Activated CD8-positive, alpha-beta memory T cell treated with anti-CD3 and anti-CD28 coated beads, Interleukin-2, amount 50 U/mL, for 48 hours (primary cell): ENCODE data around the gene CLMP.
"Not testable (repeated sequence)": the region's sequence is repeated elsewhere in the genome, so short reads cannot be mapped to it uniquely, and the experiment has no call there.

Source experiments
- DNase-seq: peaks from one replicate; pipeline ENCODE4 v3.0.0-alpha.2; 2020

CLMP gene

DNA sequence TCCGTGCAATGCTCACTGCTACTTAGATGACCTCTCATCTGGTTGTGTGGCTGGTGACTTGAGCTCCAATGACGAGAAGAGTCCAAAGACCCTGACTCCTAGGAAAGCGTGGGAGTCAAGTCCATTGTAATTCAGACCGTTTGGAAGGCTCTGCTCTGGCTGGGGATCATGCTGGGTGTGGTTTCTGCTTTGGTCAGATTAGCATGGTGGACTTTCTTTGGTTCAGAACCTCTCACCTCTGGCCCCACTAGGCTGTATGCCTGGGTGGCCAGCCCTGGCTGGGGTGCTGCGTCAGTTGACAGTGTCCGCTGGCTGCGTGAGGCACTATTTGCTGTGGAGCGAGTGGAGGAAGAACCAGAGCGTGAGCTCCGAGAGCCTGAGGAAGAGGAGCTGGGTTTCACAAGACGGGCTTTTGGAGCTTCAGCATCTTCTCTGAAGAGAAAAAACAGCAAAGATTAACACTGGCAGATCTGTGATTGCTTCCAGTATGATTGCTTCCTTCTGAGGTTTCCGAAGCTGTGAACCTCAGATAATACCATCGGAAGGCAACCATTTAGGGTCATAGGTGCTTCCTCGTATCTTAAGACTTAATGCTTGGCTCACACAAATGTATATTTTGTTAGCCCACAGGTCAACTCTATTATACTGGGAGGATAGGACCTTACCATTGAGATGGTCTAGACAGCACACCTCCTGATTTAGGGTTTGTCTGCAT lies 121.5 kb downstream of the CLMP start:
- DNase-seq = no peak

DNA sequence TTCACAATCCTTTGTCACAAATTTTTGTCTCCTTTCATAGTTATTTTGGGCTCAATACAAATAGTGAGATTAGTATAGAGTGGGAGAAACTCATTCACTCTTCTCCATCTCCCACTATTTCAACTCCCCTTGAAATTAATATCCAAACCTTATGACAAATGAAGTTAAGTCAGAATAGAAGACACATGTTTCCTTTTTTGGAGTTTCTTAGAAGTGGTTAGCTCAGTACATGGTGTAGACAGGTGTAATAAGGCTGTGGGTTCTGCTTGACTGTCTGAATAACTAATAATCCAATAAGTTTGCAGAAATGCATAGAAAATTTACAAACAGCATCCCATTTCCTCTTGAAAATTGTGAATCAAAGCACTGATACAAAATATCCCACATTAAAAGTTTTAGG lies 122.3 kb downstream of the CLMP start:
- no peak for DNase-seq

DNA sequence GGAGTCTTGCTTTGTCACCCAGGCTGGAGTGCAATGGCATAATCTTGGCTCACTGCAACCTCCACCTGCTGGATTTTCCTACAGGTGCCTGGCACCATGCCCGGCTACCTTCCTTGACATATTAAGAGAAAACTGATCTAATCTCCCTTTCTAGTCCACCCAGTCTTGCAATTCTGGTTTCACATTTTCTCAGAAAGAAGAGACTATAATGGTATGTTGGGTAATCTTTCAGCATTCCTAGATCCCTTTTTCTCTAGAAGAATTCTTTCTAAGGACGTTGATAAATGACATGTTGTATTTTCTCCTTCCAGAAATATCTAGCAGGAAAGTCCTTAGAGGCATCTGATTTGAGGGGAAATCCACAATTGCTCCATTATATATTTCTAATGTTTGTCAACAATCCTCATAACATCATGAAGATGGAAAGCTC lies 122.7 kb downstream of the CLMP start:
- DNase-seq = no peak

DNA sequence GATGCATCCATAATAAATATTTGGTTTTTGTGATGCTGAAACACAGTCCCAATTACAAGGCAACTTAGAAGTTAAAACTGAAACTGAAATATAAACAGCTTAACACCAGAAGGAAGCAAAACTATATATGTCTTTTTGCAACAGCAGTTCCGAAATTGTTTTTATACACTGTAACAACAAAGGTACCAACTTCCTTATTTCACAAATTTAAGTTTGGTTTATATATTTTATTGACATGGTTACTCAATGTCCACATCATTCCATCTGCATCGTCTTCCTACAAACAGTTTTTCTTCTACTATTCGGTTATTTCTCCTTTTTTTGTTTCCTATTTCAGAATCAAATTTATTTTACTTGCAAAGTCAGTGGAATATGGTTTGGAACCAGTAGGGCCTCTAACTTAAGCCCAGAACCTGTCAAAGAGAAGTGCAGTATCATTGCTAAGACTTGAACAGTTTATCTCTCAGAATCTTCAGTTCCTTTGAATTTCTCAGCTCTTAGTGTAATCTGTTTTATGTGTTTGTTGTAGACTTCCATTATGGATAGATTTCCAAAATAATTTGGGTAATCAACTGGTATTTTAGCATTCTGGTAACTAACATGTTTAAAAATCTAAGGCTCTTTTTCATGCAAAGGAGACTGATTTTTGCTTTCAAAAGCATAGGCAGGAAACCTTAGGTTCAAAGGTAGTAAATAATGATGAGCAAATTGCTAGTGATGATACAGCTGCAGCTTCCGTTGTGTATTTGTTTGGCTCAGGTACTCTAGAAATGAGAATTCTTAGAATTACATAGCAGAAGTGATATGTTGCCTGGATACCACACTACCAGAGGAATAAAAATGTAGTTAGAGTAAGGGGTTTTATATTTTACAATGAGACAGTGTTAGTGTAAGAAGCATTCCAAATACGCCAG lies 124.9 kb downstream of the CLMP start:
- no peak for DNase-seq

DNA sequence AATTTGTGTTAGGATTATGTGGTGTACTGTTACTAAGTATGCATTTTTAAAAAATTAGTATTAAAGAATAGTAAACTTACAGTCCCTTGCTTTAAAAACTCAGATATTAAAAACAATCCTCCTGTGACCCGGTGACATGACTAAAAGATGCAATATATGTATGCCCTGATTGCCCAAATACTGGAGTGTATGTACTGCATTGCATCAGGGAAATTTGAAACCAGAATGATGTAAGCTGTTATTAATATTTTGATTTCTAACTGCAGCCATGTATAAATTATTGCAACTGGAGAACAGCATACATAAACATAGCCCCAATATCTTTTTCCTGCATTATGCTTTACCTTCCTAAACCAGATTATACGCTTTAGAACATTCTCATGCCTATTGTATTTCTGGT lies 129.4 kb downstream of the CLMP start:
- no peak for DNase-seq

DNA sequence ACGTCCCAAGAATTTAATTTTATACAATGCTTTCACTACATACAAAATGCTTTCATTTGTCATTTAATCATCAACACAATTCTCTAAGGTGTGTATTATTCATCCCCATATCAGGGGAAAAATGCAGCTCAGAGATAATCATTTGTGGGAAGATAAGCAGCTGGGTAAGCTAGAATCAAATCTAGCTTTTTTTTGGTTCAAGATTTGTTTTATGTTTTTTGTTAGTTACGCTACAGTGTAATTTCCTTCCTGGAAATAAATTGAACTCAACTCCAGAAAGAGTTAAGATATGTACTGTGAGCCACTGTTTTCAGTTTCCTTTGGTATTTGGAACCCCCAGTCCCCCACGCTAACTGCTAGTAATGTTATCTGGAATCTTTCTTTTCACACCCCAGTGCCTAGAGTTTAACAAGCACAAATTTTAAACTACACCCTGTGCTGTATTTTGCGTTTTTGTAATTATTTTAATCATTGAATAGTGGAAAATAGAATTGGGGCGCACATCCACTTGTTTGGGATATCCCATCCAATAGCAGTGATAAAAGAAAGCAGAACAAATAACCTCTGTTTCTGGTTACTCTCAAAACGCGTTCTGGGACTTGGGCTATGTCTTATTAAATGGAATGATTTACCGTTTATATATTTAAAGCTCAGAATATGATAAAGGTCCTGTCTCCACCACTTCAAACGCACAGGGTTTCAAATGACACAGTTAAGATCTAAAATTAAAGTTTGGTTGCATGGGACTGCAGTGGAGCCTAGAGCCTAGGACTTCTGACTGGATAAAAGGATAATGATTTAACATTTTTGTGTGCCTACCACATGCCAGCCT lies 131.0 kb downstream of the CLMP start:
- no peak for DNase-seq

DNA sequence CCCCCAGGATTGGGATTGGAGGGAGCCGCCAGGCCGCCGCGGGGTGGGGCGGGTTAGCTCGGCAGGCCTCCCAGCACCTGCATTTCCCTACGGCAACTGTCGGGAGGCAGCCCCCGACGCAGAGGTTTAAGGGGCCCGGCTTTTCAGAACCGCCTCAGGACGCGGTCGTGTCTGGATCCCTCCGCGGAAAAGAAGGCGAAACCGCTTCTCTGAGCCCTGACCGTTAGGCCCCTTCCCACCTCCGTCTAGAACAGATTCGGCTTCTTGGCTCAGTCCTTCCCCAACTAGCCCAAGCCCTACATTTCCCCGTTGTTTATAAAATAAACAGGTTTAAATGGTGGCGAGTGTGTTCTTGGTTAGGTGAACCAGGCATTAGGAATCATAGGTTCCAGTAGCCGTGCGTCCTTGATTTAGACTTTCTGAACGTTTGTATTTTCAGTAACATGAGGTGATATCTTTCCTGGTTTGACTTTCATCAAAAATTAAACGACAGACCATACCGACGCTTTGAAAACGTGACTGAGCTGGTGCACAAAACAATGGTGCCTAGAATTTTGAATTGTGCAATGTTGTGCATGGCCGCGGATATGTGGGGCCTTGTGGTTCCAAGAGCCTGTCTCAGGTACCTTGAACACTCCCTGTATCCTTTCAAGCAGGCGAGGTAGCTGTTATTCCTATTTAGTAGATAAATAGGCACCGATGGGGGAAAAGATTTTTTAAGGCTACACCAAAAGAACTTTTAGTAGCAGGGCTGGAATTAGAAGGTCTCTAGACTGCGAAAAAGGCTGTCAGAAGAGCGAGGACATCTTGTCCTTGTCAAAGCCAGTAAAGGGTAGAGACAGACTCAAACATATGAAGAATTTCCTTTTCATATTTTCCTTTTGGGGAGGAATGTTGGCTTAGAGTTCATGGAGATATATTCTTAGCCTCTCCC lies 131.9 kb downstream of the CLMP start:
- peak; percentile 66 for DNase-seq

DNA sequence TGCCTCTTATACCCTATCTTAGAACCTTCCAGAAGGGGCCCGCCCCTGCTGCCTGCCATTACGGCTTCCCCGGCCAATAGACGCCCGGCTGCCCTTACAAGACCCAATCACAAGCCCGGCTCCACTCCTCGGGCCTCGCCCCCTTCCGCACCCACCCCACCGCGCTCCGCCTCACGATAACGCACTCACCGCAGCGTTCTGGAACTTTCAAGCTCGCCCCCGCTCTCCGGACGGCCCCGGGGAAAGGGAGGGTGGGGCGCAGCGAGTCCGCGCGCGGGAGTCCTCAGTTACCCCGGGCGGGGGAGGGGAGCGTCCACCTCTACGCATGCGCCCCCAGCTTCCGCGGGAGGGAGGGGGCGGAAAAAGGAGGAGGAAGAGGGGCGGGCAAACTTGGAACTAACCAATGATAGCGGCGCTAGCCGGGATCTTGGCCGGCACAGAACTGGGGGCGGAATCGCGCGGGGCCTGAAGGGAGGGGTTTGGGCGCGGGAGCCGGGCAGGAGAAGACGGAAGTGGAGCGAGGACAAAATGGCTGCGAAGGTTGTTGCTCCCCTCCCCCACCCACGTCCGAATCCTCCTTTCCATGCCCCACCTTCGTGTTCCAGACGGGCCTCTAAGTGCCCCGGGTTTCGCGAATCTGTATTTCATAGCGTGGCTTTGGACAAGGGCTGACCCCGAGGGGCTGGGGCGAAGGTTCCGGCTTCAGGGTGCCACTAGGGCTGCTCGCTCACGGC lies 132.7 kb downstream of the CLMP start:
- DNase-seq = peak; percentile 99

DNA sequence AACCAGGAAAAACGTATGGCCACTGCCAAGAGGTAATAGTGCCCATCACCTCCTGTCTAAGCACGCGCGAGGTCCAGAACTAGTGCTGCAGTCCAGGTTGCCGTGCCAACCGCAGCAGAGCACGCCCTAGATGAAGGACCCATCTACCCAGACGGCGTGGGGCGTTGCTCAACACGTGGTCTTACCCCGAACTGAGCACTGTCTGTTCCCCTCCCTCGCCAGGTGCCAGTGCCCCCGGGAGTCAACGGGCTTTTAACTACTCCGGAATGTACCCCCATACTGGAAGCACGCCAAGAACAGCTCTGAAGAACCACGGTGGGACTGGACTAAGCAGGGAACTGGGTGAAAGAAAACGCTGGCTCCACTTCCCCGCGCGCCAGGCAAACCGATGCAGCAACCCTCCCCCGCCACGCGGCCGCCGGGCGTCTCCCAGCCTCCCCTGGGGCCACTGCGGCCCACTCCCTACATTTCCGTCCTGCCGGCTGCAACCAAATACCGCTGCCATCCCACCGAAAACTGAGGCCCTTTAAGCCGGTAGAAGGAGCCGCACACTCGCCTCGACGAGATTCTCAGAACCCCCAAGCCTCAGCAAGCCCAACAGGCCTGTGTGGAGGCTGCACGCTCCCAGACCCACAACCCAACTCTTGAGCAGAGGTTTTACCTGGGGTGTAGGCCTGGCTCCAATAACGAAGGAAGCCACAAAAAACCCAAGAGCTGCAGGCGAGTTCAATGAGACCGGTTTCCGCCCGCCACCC lies 133.5 kb downstream of the CLMP start, which contains the start of gene HSPA8:
Gene HSPA8, minus strand, starts transcription at position 734 of the 755 bp plus-strand sequence. CDS start 812 bp downstream, outside the sequence.
- DNase-seq = peak; percentile 88

DNA sequence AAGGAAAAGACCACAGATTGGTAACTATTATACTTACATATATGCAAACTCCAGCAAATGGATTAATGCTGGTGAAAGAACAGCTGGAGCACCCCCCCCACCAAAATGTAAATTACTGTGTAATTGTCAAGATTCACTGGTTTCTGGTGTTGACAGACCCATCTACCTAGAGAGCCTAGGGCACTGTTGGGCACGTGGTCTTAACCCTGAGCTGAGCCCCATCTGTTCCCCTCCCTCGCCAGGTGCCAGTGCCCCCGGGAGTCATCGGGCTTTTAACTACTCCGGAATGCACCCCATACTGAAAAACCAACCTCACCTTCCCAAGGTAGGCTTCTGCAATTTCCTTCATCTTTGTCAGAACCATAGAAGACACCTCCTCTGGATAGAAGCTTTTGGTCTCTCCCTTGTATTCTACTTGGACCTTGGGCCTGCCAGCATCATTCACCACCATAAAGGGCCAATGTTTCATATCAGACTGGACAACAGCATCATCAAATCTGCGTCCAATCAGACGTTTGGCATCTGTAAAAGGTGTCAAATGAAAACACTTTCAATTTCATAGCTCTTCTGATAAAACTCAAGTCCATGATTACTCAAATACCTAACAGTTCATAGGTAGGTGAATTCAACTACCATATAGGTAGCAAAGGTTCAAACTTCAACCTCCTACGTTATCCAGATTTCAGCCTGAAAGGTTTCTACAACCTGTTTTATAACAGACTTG lies 134.6 kb downstream of the CLMP start:
- DNase-seq = peak; percentile 73

DNA sequence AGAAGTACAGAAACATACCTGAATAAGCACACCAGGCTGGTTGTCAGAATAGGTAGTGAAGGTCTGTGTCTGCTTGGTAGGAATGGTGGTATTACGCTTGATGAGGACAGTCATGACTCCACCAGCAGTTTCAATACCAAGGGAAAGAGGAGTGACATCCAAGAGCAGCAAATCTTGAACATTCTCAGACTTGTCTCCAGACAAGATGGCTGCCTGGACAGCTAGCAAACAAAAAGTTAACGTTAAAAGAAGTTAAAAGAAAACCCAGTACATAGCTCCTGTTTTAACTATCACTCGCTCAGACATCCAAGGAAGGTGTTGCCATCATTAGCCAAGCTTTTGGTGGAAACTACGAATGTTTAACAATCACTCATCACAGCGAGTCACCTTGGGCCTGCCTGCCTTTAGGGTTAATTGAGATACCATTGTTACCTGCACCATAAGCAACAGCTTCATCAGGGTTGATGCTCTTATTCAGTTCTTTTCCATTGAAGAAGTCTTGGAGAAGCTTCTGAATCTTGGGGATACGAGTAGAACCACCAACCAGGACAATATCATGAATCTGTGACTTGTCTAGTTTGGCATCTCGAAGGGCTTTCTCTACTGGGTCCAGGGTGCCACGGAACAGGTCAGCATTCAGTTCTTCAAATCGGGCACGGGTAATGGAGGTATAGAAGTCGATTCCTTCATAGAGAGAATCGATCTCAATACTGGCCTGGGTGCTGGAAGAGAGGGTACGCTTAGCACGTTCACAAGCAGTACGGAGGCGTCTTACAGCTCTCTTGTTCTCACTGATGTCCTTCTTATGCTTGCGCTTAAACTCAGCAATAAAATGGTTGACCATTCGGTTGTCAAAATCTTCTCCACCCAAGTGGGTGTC lies 135.8 kb downstream of the CLMP start:
- DNase-seq = not testable (repeated sequence)

DNA sequence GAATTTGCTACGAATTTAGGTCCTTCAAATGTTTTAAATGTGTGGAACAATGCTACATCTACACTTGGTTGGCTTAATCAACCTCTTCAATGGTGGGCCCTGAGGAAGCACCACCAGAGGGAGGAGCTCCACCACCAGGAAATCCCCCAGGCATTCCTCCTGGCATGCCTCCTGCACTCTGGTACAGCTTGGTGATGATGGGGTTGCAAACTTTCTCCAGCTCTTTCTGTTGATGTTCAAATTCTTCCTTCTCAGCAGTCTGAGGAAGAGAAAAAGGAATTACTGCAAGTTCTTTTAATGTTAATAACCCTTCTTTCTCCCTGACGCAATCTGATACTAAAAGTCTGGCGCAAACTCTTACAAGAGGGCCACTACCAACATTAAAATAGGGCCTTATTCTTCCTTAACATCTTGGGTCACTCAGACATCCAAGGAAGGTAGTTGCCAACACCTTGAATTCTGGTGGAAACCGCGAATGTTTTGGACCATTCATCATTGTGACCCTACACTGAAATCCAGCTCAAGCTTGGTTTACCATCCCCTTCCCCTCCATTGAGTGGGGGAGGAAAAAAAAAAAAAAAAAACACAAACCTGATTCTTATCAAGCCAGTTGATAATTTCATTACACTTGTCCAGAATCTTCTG lies 137.3 kb downstream of the CLMP start:
- DNase-seq = no peak

DNA sequence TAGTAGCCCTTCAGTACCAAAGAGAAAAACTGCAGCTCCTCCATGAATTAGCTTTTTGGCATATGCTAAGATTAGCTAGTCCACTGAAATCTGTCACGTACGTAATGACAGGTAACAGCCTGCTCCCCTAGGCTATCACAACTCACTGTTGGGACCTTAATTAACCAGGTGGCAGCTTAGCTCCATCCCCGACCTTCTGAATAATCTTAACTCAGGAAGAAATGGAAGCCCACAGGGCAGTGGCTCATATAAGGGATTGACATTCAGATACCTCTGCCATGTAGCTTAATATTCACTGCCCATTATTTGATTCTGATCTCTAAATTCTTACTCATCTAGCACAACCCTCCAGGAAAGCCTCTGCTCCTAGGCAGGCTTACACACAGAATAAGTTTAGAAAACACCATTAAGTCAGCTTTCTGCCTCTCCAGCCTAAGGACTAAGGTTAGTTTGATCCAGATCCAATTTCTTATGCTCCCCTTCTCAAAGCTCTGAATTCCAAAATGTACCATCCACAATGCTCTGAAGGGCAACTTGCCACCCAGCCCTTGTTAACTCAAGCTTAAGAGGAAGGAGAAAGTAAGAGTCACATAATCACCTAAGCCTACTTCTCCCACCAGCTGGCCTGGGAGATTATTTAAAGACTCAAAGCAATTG lies 138.1 kb downstream of the CLMP start:
- DNase-seq = no peak

DNA sequence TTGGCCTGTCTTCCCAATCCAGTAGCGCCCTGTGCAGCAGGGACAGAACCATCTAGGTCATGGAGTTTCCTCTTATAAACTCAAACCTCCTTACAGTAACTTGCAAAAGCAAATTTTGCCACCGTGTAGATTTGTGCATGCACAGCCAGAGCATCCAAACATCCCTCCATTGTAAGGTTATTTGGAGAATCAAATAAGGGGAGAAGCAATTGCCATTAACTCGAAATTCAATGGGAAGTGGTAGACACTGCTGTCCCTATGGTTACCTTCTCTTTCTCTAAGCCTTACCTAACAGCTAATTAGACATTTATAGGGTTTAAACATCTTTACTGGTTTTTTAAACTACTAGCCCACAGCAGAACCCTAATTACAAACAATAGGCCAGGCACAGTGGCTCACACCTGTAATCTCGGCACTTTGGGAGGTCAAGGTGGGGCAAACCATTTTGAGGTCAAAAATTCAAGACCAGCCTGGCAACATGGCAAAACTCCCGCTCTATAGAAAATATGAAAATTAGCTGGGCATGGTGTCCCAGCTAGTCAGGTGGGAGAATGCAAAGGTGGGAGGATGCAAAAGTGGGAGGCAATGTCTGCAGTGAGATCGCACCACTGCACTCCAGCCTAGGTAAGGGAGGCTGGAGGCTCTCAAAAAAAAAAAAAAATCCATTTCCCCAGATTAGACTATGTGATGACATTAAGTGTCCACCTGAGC lies 139.7 kb downstream of the CLMP start:
- DNase-seq = peak; percentile 64

DNA sequence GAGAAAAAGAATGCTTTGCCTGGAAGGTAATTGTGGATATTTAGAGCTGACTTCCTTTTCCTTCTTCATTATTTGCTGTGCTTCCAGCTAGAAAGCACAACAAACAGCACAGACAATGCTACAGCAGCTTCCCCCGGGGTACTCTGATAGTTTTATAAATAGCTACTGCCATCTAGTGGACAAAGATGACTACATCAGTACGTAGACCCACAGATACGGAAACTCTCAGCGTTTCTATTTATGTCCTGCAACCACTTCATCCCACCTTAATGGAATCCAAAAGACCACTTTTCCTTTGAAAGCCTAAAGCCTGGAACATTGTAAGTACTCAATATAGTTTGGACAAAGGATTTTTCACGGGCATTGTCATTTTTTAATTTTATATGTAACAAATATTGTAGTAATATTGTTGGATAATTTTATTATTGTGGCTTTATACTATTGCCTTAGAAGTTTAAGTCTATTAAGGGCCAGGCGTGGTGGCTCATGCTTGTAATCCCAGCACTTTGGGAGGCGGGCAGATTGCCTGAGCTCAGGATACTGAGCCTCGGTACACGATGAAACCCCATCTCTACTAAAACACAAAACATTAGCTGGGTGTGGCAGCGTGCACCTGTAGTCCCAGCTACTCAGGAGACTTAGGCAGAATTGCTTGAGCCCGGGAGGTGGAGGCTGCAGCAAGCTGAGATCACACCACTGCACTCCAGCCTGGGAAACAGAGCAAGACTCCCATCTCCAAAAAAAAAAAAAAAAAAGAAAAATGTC lies 140.6 kb downstream of the CLMP start:
- peak; percentile 76 for DNase-seq
